ENCODE data around the gene FHIT. TPM values are rescaled to one million over a fixed set of nuclear protein-coding genes. Genes with fewer than 3 reads are reported as not detected.

The FHIT gene
- total and polyA plus RNA-seq, 2 of the 4 experiments (the other 2 are of a cell fraction): 0.07 TPM; not detected in 1

- dilution Hi-C loops (cut with HindIII; ENCODE audit: low sequenced_read_pairs, unreplicated experiment) (no loop called here), intact Hi-C loops (cut with micrococcal nuclease) (no loop called here), in situ Hi-C loops (cut with MboI; ENCODE audit: low sequenced_read_pairs) (no loop called here)
- no peak overlapping the region for H4K91ac ChIP-seq (ENCODE audit: insufficient read depth, low read depth, low read length)
- no TSS peak for BruUV-seq (replicated peaks)
- H3K9me3 ChIP-seq (ENCODE audit: control insufficient read depth, insufficient read depth, low read length): peaks cover 7% of the 10 kb centered on the region; the same call in 1 of the 2 replicates
- H4K20me1 ChIP-seq (ENCODE audit: insufficient read depth, low read length): no peaks in the 10 kb centered on the region
- ChIA-PET POLR2A (ENCODE audit: unreplicated experiment) (no interaction called here), CTCF (no interaction called here)
- no peak overlapping the region for H3K4me2 ChIP-seq (ENCODE audit: low read depth, low read length)
- no peak for DNase-seq
- no peak overlapping the region for H2BK120ac ChIP-seq (ENCODE audit: low read depth, low read length)
- H2AK9ac ChIP-seq (replicated peaks; ENCODE audit: low read depth, low read length, poor library complexity): no peak overlapping the region
- no peaks in the 10 kb centered on the region for H3K4me1 ChIP-seq (ENCODE audit: control insufficient read depth, insufficient read depth, low read length)
- H3K56ac ChIP-seq (ENCODE audit: extremely low read depth, insufficient read depth, low read length): no peak overlapping the region
- H2AK5ac ChIP-seq (ENCODE audit: low read depth, low read length): no peak overlapping the region
- no peak overlapping the region for H3K14ac ChIP-seq (replicated peaks; ENCODE audit: low read depth, low read length)
- no CpG with 5 or more reads among the region's 3 CpGs for WGBS, 2 experiments (ENCODE audit: extremely low coverage in 2 of 2, insufficient read length in 1 of 2)
- no peak overlapping the region for H4K5ac ChIP-seq (ENCODE audit: low read depth, low read length)
- H3K27me3 ChIP-seq (ENCODE audit: control insufficient read depth, insufficient read depth, low read length): no peaks in the 10 kb centered on the region
- no peak overlapping the region for H3K9ac ChIP-seq (ENCODE audit: low read depth, low read length)
- H3K18ac ChIP-seq (ENCODE audit: low read depth, low read length): no peak overlapping the region
- no peak overlapping the region for H2AFZ ChIP-seq (replicated peaks; ENCODE audit: low read length, poor library complexity)
- H3K79me1 ChIP-seq (ENCODE audit: low read depth in 1 of 2, low read length in 2 of 2): no peaks in the 10 kb centered on the region
- no peak overlapping the region for H3K23ac ChIP-seq (ENCODE audit: low read depth, low read length)
- no peak overlapping the region for H3K27ac ChIP-seq (ENCODE audit: insufficient read depth, low read length)
- H3K4me3 ChIP-seq (ENCODE audit: insufficient read depth, low read depth, low read length): no peak overlapping the region
- H2BK5ac ChIP-seq (ENCODE audit: low read depth, low read length, poor library complexity, severe bottlenecking): no peak overlapping the region
- no peak overlapping the region for H2BK20ac ChIP-seq (ENCODE audit: low read depth, low read length)
- no peak for ATAC-seq (ENCODE audit: low read depth)
- no peak overlapping the region for H2BK15ac ChIP-seq (ENCODE audit: low read depth, low read length)
- TF ChIP-seq RAD21 (IDR thresholded peaks at IDR 0.05; ENCODE audit: low read length) (no peak), FOS (IDR thresholded peaks at IDR 0.05; ENCODE audit: low read depth, low read length) (no peak), MAFK (IDR thresholded peaks at IDR 0.05; ENCODE audit: low read depth, low read length) (no peak), BHLHE40 (IDR thresholded peaks at IDR 0.05; ENCODE audit: low read depth, low read length) (no peak), CTCF (conservative IDR thresholded peaks at IDR 0.05; ENCODE audit: low read depth, low read length) (no peak), CHD1 (IDR thresholded peaks at IDR 0.05; ENCODE audit: low read depth, low read length) (no peak), RCOR1 (IDR thresholded peaks at IDR 0.05; ENCODE audit: insufficient replicate concordance, low read length) (no peak), RFX5 (IDR thresholded peaks at IDR 0.05; ENCODE audit: low read depth, low read length) (no peak), USF2 (IDR thresholded peaks at IDR 0.05; ENCODE audit: low read depth, low read length) (no peak), CEBPB (IDR thresholded peaks at IDR 0.05; ENCODE audit: low read depth, low read length) (no peak), SMC3 (IDR thresholded peaks at IDR 0.05; ENCODE audit: low read depth, low read length) (no peak), MAZ (IDR thresholded peaks at IDR 0.05; ENCODE audit: borderline replicate concordance, low read depth, low read length) (no peak), ELK1 (IDR thresholded peaks at IDR 0.05; ENCODE audit: borderline replicate concordance, low read depth, low read length) (no peak), NFE2L2 (IDR thresholded peaks at IDR 0.05; ENCODE audit: low read depth, low read length) (no peak)
- H3K9me1 ChIP-seq (ENCODE audit: insufficient read depth, low read length): no peaks in the 10 kb centered on the region
- H3K36me3 ChIP-seq (ENCODE audit: control insufficient read depth, insufficient read depth, low read length): no peaks in the 10 kb centered on the region
- no peak overlapping the region for H3K4ac ChIP-seq (ENCODE audit: low read depth, low read length)
- H4K8ac ChIP-seq (ENCODE audit: low read depth in 2 of 2, low read length in 2 of 2): no peak overlapping the region
These were observed 478.7 kb downstream of the FHIT start for GRCh38 chr3:60772584-60772983.
